HCT116 (cell line): ENCODE results near the gene KCND3. TPM values are rescaled to one million over a fixed set of nuclear protein-coding genes. Genes with fewer than 3 reads are reported as not detected.

ENCODE experiments used
- ATAC-seq: fragments of 200-7000 bp; cut with Tn5 transposase; 2 replicates; pipeline ENCODE4 v1.9.1; 2020; ENCODE audit warnings: mild to moderate bottlenecking, moderate library complexity
- BruUV-seq: library from RNA; stranded (reverse); fragments of 400-500 nt; replicated peaks from 2 replicates; lab custom pipeline; 2021; lab: Mats Ljungman, UMichigan
- CTCF ChIA-PET: fragments of 300-600 bp; sonication (Branson Sonifier 250); formaldehyde crosslinking; loops from one replicate; lab custom pipeline; 2021; ENCODE audit warnings: antibody characterized with exemption; lab: Charles Lee
- POLR2A ChIA-PET: fragments of 300-600, 350-600 bp; sonication (Branson Sonifier 250); formaldehyde crosslinking; loops from one replicate; lab custom pipeline; 2021; ENCODE audit warnings: antibody characterized with exemption; lab: Charles Lee
- RAD21 ChIA-PET, 2 experiments: fragments of 300-600 bp; sonication (Branson Sonifier 250); formaldehyde crosslinking; loops; one replicate each; lab custom pipeline; 2023; ENCODE audit warnings: low total read pairs in 2 of 2; ENCODE audit not compliant: uncharacterized antibody in 2 of 2, unreplicated experiment in 2 of 2, low non-redundant PET in 1 of 2; lab: Charles Lee
- DNase-seq: peaks from one replicate; pipeline ENCODE4 v3.0.0-alpha.2; 2010; ENCODE audit warnings: low read depth, low spot score
- H2AFZ ChIP-seq: fragments of 200-600 bp; shearing (Covaris generic), sonication (generic); 2 replicates; pipeline ENCODE4 v1.6.1; 2017; ENCODE audit warnings: low read depth, mixed run types, mixed read lengths, antibody characterized with exemption, low read length; ENCODE audit not compliant: poor library complexity, severe bottlenecking
- H3K27ac ChIP-seq: 2 replicates; pipeline ENCODE4 v1.5.1; 2012; ENCODE audit warnings: low read depth, low read length
- H3K27me3 ChIP-seq: fragments of 200-600 bp; sonication (generic); 2 replicates; pipeline ENCODE4 v1.6.1; 2016; ENCODE audit warnings: mixed run types, low read length, mixed read lengths; ENCODE audit not compliant: insufficient read depth
- H3K36me3 ChIP-seq, 2 experiments: fragments of 200-500 bp in 1 of 2; fragments of 200-600 bp in 1 of 2; sonication (Bioruptor generic) in 1 of 2; sonication (generic) in 1 of 2; 2 replicates each; pipeline versions ENCODE4 v1.5.1 to v1.6.1; 2014 to 2016; ENCODE audit warnings: low read length in 2 of 2, inconsistent platforms in 1 of 2, mixed read lengths in 1 of 2, mixed run types in 1 of 2; ENCODE audit not compliant: insufficient read depth in 2 of 2, control insufficient read depth in 1 of 2
- H3K4me1 ChIP-seq, 2 experiments: fragments of 200-600 bp in 1 of 2; sonication (generic) in 1 of 2; 2 replicates each; pipeline versions ENCODE4 v1.5.1 to v1.6.1; 2012 to 2017; ENCODE audit warnings: low read length in 2 of 2, inconsistent platforms in 1 of 2, mild to moderate bottlenecking in 1 of 2, mixed read lengths in 1 of 2, mixed run types in 1 of 2, moderate library complexity in 1 of 2; ENCODE audit not compliant: insufficient read depth in 2 of 2, control insufficient read depth in 1 of 2
- H3K4me2 ChIP-seq: fragments of 200-600 bp; sonication (generic); 2 replicates; pipeline ENCODE4 v1.6.1; 2017; ENCODE audit warnings: mixed run types, low read length, mixed read lengths
- H3K4me3 ChIP-seq, 2 experiments: fragments of 200-600 bp in 1 of 2; sonication (generic) in 1 of 2; replicated peaks in 1 of 2; 2 replicates each; pipeline ENCODE4 v1.5.1; 2011 to 2016; ENCODE audit warnings: low read length in 2 of 2, control low read depth in 1 of 2, low read depth in 1 of 2, mild to moderate bottlenecking in 1 of 2, mixed read lengths in 1 of 2, mixed run types in 1 of 2
- H3K79me2 ChIP-seq: fragments of 200-600 bp; sonication (generic); 2 replicates; pipeline ENCODE4 v1.6.1; 2017; ENCODE audit warnings: mild to moderate bottlenecking, mixed run types, low read length, moderate library complexity, mixed read lengths; ENCODE audit not compliant: insufficient read depth
- H3K9ac ChIP-seq: fragments of 200-600 bp; sonication (generic); 2 replicates; pipeline ENCODE4 v1.6.1; 2016; ENCODE audit warnings: low read length, mixed read lengths
- H3K9me2 ChIP-seq: fragments of 200-600 bp; sonication (generic), shearing (Covaris generic); 2 replicates; pipeline ENCODE4 v1.6.1; 2017; ENCODE audit warnings: mixed run types, mild to moderate bottlenecking, moderate library complexity; ENCODE audit not compliant: insufficient read depth
- H3K9me3 ChIP-seq, 2 experiments: fragments of 200-500 bp in 1 of 2; fragments of 200-600 bp in 1 of 2; sonication (Bioruptor generic) in 1 of 2; sonication (generic) in 1 of 2; 2 replicates each; pipeline ENCODE4 v1.6.1; 2014 to 2017; ENCODE audit warnings: low read length in 2 of 2, mixed read lengths in 2 of 2, inconsistent platforms in 1 of 2, low read depth in 1 of 2, mild to moderate bottlenecking in 1 of 2, mixed run types in 1 of 2, moderate library complexity in 1 of 2; ENCODE audit not compliant: control insufficient read depth in 1 of 2, insufficient read depth in 1 of 2
- H4K20me1 ChIP-seq: fragments of 200-600 bp; sonication (generic), shearing (Covaris generic); 2 replicates; pipeline ENCODE4 v1.6.1; 2017; ENCODE audit warnings: mixed run types, mild to moderate bottlenecking, moderate library complexity; ENCODE audit not compliant: insufficient read depth
- ATF3 ChIP-seq: IDR thresholded peaks from 2 replicates; pipeline ENCODE4 v1.6.1; 2012
- CEBPB ChIP-seq: IDR thresholded peaks from 2 replicates; pipeline ENCODE4 v1.6.1; 2012; ENCODE audit warnings: low read depth
- CTCF ChIP-seq, 3 experiments: fragments of 200-600 bp in 1 of 3; sonication (generic) in 1 of 3; IDR thresholded peaks in 2 of 3; conservative IDR thresholded peaks in 1 of 3; 2 replicates each; pipeline ENCODE4 v1.5.1; 2012 to 2017; ENCODE audit warnings: low read depth in 2 of 3, low read length in 2 of 3, antibody characterized with exemption in 1 of 3, borderline replicate concordance in 1 of 3, control low read depth in 1 of 3, mild to moderate bottlenecking in 1 of 3, mixed read lengths in 1 of 3, mixed run types in 1 of 3, moderate library complexity in 1 of 3; ENCODE audit not compliant: insufficient read depth in 1 of 3
- EGR1 ChIP-seq: IDR thresholded peaks from 2 replicates; pipeline ENCODE4 v1.6.1; 2012; ENCODE audit warnings: low read depth
- EZH2 ChIP-seq: fragments of 200-600 bp; sonication (generic); IDR thresholded peaks from 2 replicates; pipeline ENCODE4 v1.6.1; 2017; ENCODE audit warnings: antibody characterized with exemption, mixed run types
- EZH2phosphoT487 ChIP-seq: fragments of 200-600 bp; IDR thresholded peaks from 2 replicates; pipeline ENCODE4 v1.6.1; 2018; ENCODE audit warnings: antibody characterized with exemption, borderline replicate concordance
- FOSL1 ChIP-seq: IDR thresholded peaks from 2 replicates; pipeline ENCODE4 v1.6.1; 2012; ENCODE audit warnings: low read depth
- POLR2A ChIP-seq: IDR thresholded peaks from 2 replicates; pipeline ENCODE4 v1.7.0; 2011; ENCODE audit warnings: borderline replicate concordance; ENCODE audit not compliant: insufficient read depth, insufficient read length; ENCODE audit errors: extremely low read depth
- POLR2AphosphoS5 ChIP-seq: IDR thresholded peaks from 2 replicates; pipeline ENCODE4 v1.6.1; 2011; ENCODE audit warnings: mild to moderate bottlenecking, low read depth, low read length, moderate library complexity
- RAD21 ChIP-seq: IDR thresholded peaks from 2 replicates; pipeline ENCODE4 v1.6.1; 2012; ENCODE audit warnings: low read depth, mild to moderate bottlenecking
- SIN3A ChIP-seq: IDR thresholded peaks from 2 replicates; pipeline ENCODE4 v1.6.1; 2012; ENCODE audit warnings: low read depth
- SRF ChIP-seq: IDR thresholded peaks from 2 replicates; pipeline ENCODE4 v1.6.1; 2012; ENCODE audit warnings: low read depth
- TCF7L2 ChIP-seq: IDR thresholded peaks from 2 replicates; pipeline ENCODE4 v1.7.0; 2011; ENCODE audit warnings: borderline replicate concordance, inconsistent platforms; ENCODE audit not compliant: insufficient read depth, insufficient read length; ENCODE audit errors: extremely low read depth
- YY1 ChIP-seq: IDR thresholded peaks from 2 replicates; pipeline ENCODE4 v1.6.1; 2011; ENCODE audit warnings: low read length, low read depth, moderate library complexity, mild to moderate bottlenecking; ENCODE audit not compliant: insufficient replicate concordance; ENCODE audit errors: extremely low read depth
- ZFX ChIP-seq: fragments of 450-650 bp; IDR thresholded peaks from 2 replicates; pipeline ENCODE4 v1.6.1; 2017
- ZNF274 ChIP-seq: fragments of 200-500 bp; sonication (Bioruptor generic); IDR thresholded peaks from 2 replicates; pipeline ENCODE4 v1.6.1; 2014; ENCODE audit warnings: mild to moderate bottlenecking, low read depth, low read length, inconsistent platforms
- intact Hi-C: fragments of 100-400 bp; cut with micrococcal nuclease; formaldehyde crosslinking; loops from 2 replicates; pipeline ENCODE4 v1.10.0; 2022
- total RNA-seq: library from RNA; stranded (reverse); gene quantifications from one replicate; pipeline ENCODE4 v1.2.1, GENCODE V29; 2021; ENCODE audit not compliant: unreplicated experiment
- TF ChIP-seq, protein P1 (sequence below): IDR thresholded peaks from 2 replicates; pipeline ENCODE4 v1.6.1; 2011; ENCODE audit warnings: mild to moderate bottlenecking, low read length, moderate library complexity; ENCODE audit not compliant: insufficient replicate concordance; ENCODE audit errors: extremely low read depth
- TF ChIP-seq, protein P2 (sequence below): IDR thresholded peaks from 2 replicates; pipeline ENCODE4 v1.6.1; 2012; ENCODE audit warnings: low read depth

The KCND3 gene
- total RNA-seq, 1 experiment from 2014 or later, result 0.44 TPM

- Histone ChIP-seq H3K9me2 (no peaks in the 10 kb centered on the region), H3K79me2 (no peaks in the 10 kb centered on the region), H3K9me3 (no peaks in the 10 kb centered on the region), H3K36me3 (no peaks in the 10 kb centered on the region), H3K27me3 (no peaks in the 10 kb centered on the region), H2AFZ (no peak overlapping the region), H3K27ac (no peak overlapping the region), H4K20me1 (no peaks in the 10 kb centered on the region), H3K9ac (no peak overlapping the region)
- BruUV-seq, result no TSS peak
- intact Hi-C loops, result no loop called here
- CTCF ChIA-PET, result interaction anchor here (1.2 kb wide), 1 partner anchor 10 kb away, joined by 3 read pairs; no protein-coding TSS in a partner anchor
- POLR2A ChIA-PET, result no interaction called here
- DNase-seq, result no peak
- TF ChIP-seq, protein P1, sequence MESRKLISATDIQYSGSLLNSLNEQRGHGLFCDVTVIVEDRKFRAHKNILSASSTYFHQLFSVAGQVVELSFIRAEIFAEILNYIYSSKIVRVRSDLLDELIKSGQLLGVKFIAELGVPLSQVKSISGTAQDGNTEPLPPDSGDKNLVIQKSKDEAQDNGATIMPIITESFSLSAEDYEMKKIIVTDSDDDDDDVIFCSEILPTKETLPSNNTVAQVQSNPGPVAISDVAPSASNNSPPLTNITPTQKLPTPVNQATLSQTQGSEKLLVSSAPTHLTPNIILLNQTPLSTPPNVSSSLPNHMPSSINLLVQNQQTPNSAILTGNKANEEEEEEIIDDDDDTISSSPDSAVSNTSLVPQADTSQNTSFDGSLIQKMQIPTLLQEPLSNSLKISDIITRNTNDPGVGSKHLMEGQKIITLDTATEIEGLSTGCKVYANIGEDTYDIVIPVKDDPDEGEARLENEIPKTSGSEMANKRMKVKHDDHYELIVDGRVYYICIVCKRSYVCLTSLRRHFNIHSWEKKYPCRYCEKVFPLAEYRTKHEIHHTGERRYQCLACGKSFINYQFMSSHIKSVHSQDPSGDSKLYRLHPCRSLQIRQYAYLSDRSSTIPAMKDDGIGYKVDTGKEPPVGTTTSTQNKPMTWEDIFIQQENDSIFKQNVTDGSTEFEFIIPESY, result no peak
- TF ChIP-seq EGR1, result no peak
- TF ChIP-seq POLR2A, result no peak
- no peak for TF ChIP-seq EZH2phosphoT487
- TF ChIP-seq SRF, result no peak
- no peak for TF ChIP-seq CTCF (IDR thresholded peaks at IDR 0.05 in 2 of 3, conservative IDR thresholded peaks at IDR 0.05 in 1 of 3; ENCODE audit: borderline replicate concordance in 1 of 3, insufficient read depth in 1 of 3, low read depth in 2 of 3, low read length in 2 of 3)
- no peak for TF ChIP-seq RAD21
- TF ChIP-seq, protein P2, sequence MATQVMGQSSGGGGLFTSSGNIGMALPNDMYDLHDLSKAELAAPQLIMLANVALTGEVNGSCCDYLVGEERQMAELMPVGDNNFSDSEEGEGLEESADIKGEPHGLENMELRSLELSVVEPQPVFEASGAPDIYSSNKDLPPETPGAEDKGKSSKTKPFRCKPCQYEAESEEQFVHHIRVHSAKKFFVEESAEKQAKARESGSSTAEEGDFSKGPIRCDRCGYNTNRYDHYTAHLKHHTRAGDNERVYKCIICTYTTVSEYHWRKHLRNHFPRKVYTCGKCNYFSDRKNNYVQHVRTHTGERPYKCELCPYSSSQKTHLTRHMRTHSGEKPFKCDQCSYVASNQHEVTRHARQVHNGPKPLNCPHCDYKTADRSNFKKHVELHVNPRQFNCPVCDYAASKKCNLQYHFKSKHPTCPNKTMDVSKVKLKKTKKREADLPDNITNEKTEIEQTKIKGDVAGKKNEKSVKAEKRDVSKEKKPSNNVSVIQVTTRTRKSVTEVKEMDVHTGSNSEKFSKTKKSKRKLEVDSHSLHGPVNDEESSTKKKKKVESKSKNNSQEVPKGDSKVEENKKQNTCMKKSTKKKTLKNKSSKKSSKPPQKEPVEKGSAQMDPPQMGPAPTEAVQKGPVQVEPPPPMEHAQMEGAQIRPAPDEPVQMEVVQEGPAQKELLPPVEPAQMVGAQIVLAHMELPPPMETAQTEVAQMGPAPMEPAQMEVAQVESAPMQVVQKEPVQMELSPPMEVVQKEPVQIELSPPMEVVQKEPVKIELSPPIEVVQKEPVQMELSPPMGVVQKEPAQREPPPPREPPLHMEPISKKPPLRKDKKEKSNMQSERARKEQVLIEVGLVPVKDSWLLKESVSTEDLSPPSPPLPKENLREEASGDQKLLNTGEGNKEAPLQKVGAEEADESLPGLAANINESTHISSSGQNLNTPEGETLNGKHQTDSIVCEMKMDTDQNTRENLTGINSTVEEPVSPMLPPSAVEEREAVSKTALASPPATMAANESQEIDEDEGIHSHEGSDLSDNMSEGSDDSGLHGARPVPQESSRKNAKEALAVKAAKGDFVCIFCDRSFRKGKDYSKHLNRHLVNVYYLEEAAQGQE, result no peak
- no peak for TF ChIP-seq ZNF274
- no peak for TF ChIP-seq POLR2AphosphoS5
- TF ChIP-seq ZFX, result no peak
- no peak for TF ChIP-seq FOSL1
- no peak for TF ChIP-seq CEBPB
- no peak for TF ChIP-seq EZH2
- TF ChIP-seq YY1, result no peak
- no peak for TF ChIP-seq ATF3
- TF ChIP-seq TCF7L2, result no peak
- TF ChIP-seq SIN3A, result no peak
- TF ChIP-seq, all 23 proteins: peak for 0
- Histone ChIP-seq H3K4me3 (no peak overlapping the region), H3K4me1 (no peaks in the 10 kb centered on the region), H3K4me2 (no peak overlapping the region)
- ATAC-seq, result 0 out of 2 replicates have a peak, but pooled peaks have one; percentile 43
- RAD21 ChIA-PET, result no interaction called here
Observed at GRCh38 chr1:111725192-111725591, 264.3 kb downstream of the KCND3 start.
